HepG2 (cell line): ENCODE measurements around the gene CDC26. TPM values are rescaled to one million over a fixed set of nuclear protein-coding genes. Genes with fewer than 3 reads are reported as not detected.
A peak's percentile ranks its signal among the peaks of the same experiment; 100 is the strongest.

ENCODE experiments used
- AFF4 ChIP-seq: sonication (generic); formaldehyde crosslinking; IDR thresholded peaks from 2 replicates; pipeline ENCODE4 v1.4.0; 2020; ENCODE audit warnings: missing genetic modification reagents
- HCFC1 ChIP-seq: fragments of 150-350 bp; IDR thresholded peaks from 2 replicates; pipeline ENCODE4 v1.6.1; 2014; ENCODE audit warnings: low read depth, low read length
- HNRNPK ChIP-seq: fragments of 200-400 bp; formaldehyde crosslinking; IDR thresholded peaks from 2 replicates; pipeline ENCODE4 v1.6.1; 2018; ENCODE audit warnings: low read length, low read depth, moderate library complexity, mild to moderate bottlenecking; ENCODE audit not compliant: poor library complexity, severe bottlenecking
- KLF11 ChIP-seq: IDR thresholded peaks from 2 replicates; pipeline ENCODE4 v1.6.1; 2016; ENCODE audit warnings: missing compliant biosample characterization
- MNT ChIP-seq: fragments of 450-650 bp; IDR thresholded peaks from 2 replicates; pipeline ENCODE4 v1.6.1; 2016
- NFAT5 ChIP-seq: sonication (generic); formaldehyde crosslinking; IDR thresholded peaks from 2 replicates; pipeline ENCODE4 v1.4.0; 2020; ENCODE audit warnings: missing genetic modification reagents
- PHF20 ChIP-seq: sonication (generic); formaldehyde crosslinking; IDR thresholded peaks from 2 replicates; pipeline ENCODE4 v1.5.0; 2020; ENCODE audit warnings: mild to moderate bottlenecking, missing genetic modification reagents
- PITX1 ChIP-seq: sonication (generic); formaldehyde crosslinking; IDR thresholded peaks from 2 replicates; pipeline ENCODE4 v1.5.1; 2020; ENCODE audit warnings: mild to moderate bottlenecking, missing genetic modification reagents
- SPEN ChIP-seq: sonication (generic); formaldehyde crosslinking; IDR thresholded peaks from 2 replicates; pipeline ENCODE4 v1.5.1; 2020; ENCODE audit warnings: low read depth, mild to moderate bottlenecking, missing genetic modification reagents
- ZBTB7B ChIP-seq: sonication (generic); formaldehyde crosslinking; IDR thresholded peaks from 2 replicates; pipeline ENCODE4 v1.4.0; 2020; ENCODE audit warnings: missing genetic modification reagents
- ZBTB8A ChIP-seq: sonication (generic); formaldehyde crosslinking; IDR thresholded peaks from 2 replicates; pipeline ENCODE4 v1.4.0; 2020; ENCODE audit warnings: mild to moderate bottlenecking, low read depth, missing genetic modification reagents, borderline replicate concordance
- ZNF414 ChIP-seq: sonication (generic); formaldehyde crosslinking; IDR thresholded peaks from 2 replicates; pipeline ENCODE4 v1.5.0; 2020; ENCODE audit warnings: missing genetic modification reagents
- ZNF510 ChIP-seq: sonication (generic); formaldehyde crosslinking; IDR thresholded peaks from 2 replicates; pipeline ENCODE4 v1.4.0; 2020; ENCODE audit warnings: low read depth, mild to moderate bottlenecking, missing genetic modification reagents
- ZNF660 ChIP-seq: sonication (generic); formaldehyde crosslinking; IDR thresholded peaks from 2 replicates; pipeline ENCODE4 v1.5.1; 2020; ENCODE audit warnings: mild to moderate bottlenecking, low read depth, missing genetic modification reagents, borderline replicate concordance
- polyA plus RNA-seq, 8 experiments: library from polyadenylated mRNA; depleted of rRNA in 3 of 8; stranded (reverse) in 7 of 8; unstranded in 1 of 8; fragments of >200 nt; fragmentation: Illumina TruSeq in 4 of 8; extraction: Trizol in 4 of 8; gene quantifications; 2 replicates each; pipeline versions ENCODE4 v1.2.1 to v1.2.3, GENCODE V29; 2011 to 2016; ENCODE audit warnings: low read depth in 4 of 8, missing spikeins in 1 of 8, mixed read lengths in 1 of 8; ENCODE audit not compliant: insufficient read depth in 1 of 8
- total RNA-seq, 5 experiments: library from RNA; depleted of rRNA; stranded (reverse); fragments of >200 nt; fragmentation: Illumina TruSeq; extraction: Trizol; gene quantifications; 2 replicates each; pipeline ENCODE4 v1.2.3, GENCODE V29; 2016; ENCODE audit warnings: low read depth in 1 of 5

CDC26 gene
- total and polyA plus RNA-seq, 2 of the 13 experiments (the other 11 are each of a cell fraction or from before 2014, with no cell fraction given), result 26.6 to 57.9 TPM

- TF ChIP-seq ZNF414 (CRISPR knock-in tag) (no peak), ZBTB7B (CRISPR knock-in tag) (0 out of 2 replicates have a peak, but pooled peaks have one; percentile 27), PHF20 (CRISPR knock-in tag) (no peak), ZNF510 (CRISPR knock-in tag) (no peak), SPEN (CRISPR knock-in tag) (no peak), NFAT5 (CRISPR knock-in tag) (no peak), AFF4 (no peak), HCFC1 (no peak), HNRNPK (no peak), ZNF660 (no peak), PITX1 (CRISPR knock-in tag) (no peak), MNT (no peak), ZBTB8A (CRISPR knock-in tag) (no peak), KLF11 (CRISPR knock-in tag) (no peak)
These were observed 47.2 kb downstream of the CDC26 start (continued) for GRCh38 chr9:113228130-113228665.
